ENCODE measurements around the gene CPSF3.

DNA sequence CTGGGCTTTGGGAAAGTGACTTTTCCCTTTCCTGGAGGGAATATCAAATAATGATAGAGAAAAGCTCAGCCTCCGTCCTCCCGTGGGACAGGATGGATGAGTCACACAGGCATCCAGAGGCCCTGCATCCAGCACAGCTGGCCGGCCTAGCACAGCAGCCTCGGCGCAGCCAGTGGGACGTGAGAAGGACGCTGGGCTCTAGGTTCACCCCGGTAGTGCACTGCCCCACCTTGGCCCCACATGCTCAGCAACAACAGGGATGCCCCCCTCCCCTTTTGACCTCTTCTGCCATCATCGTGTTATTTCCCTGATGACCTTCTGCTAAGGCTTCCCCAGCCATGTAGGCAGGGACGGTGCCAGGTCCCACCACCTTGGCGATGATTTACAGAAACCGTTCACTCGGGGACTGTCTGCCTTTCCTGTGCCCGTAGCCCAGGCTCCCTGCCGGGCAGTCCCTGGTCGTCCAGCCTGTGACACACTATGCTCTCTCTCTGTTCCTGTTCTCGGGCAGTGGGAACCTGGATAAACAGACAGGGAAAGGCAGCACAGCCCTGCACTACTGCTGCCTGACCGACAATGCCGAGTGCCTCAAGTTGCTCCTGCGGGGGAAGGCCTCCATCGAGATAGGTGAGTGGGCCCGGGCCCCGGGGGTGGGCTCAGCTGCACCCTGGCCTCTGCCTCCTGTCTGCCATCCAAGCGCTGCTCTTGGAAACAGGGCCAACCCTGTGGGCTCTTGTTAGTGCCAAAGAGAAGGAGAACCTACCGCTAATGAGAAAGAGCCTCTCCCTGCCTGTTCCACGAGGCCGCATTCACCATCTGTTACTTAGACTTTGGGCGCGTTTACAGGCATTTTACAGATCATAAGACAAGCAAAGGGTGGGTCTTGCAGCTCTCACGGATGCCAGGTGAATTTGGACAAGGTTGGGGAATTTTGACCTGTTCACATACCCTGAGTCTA, 44.7 kb upstream of the CPSF3 start:
- TF ChIP-seq, protein P1, sequence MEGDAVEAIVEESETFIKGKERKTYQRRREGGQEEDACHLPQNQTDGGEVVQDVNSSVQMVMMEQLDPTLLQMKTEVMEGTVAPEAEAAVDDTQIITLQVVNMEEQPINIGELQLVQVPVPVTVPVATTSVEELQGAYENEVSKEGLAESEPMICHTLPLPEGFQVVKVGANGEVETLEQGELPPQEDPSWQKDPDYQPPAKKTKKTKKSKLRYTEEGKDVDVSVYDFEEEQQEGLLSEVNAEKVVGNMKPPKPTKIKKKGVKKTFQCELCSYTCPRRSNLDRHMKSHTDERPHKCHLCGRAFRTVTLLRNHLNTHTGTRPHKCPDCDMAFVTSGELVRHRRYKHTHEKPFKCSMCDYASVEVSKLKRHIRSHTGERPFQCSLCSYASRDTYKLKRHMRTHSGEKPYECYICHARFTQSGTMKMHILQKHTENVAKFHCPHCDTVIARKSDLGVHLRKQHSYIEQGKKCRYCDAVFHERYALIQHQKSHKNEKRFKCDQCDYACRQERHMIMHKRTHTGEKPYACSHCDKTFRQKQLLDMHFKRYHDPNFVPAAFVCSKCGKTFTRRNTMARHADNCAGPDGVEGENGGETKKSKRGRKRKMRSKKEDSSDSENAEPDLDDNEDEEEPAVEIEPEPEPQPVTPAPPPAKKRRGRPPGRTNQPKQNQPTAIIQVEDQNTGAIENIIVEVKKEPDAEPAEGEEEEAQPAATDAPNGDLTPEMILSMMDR (IDR thresholded peaks at IDR 0.05) = no peak
- TF ChIP-seq EZH2 (IDR thresholded peaks at IDR 0.05; ENCODE audit: borderline replicate concordance, insufficient read depth, low read depth, low read length, poor library complexity, severe bottlenecking) = no peak

Measured in B cell (primary cell).